ENCODE results near the gene MUC20. TPM values are rescaled to one million over a fixed set of nuclear protein-coding genes. Genes with fewer than 3 reads are reported as not detected.
A peak's percentile ranks its signal among the peaks of the same experiment; 100 is the strongest.

MUC20 gene
- total RNA-seq, 1 donor from 2014 or later: 52.0 TPM

GRCh38 chr3:195698647-195699387, 22.0 kb upstream of the MUC20 start:
- Histone ChIP-seq H3K27ac (peak overlapping the region in 1 of 2 donors; percentile 45), H3K36me3 (peaks cover 9 to 22% of the 10 kb centered on the region in 2 donors), H3K9me3 (no peaks in the 10 kb centered on the region), H3K27me3 (no peaks in the 10 kb centered on the region), H3K4me1 (no peaks in the 10 kb centered on the region), H3K4me3 (no peak overlapping the region)
- intact Hi-C loops (cut with DNase I): no loop called here
- no peak for TF ChIP-seq CTCF (IDR thresholded peaks at IDR 0.05)
- DNase-seq (ENCODE audit: low spot score in 2 of 2): no peak

- DNase-seq (ENCODE audit: low spot score in 2 of 2): no peak
- Histone ChIP-seq H3K27me3 (no peaks in the 10 kb centered on the region), H3K27ac (no peak overlapping the region), H3K36me3 (peaks cover 3 to 16% of the 10 kb centered on the region in 2 donors), H3K4me1 (no peaks in the 10 kb centered on the region), H3K9me3 (no peaks in the 10 kb centered on the region), H3K4me3 (no peak overlapping the region)
- no peak for TF ChIP-seq CTCF (IDR thresholded peaks at IDR 0.05)
- intact Hi-C loops (cut with DNase I): no loop called here
Measured at GRCh38 chr3:195699388-195699771, 21.4 kb upstream of the MUC20 start.

- no peak overlapping the region for H3K27ac ChIP-seq
- H3K4me1 ChIP-seq: no peaks in the 10 kb centered on the region
- no peak for TF ChIP-seq CTCF (IDR thresholded peaks at IDR 0.05)
- no peak overlapping the region for H3K4me3 ChIP-seq
- DNase-seq (ENCODE audit: low spot score in 2 of 2): no peak
- no peaks in the 10 kb centered on the region for H3K27me3 ChIP-seq
- intact Hi-C loops (cut with DNase I): no loop called here
- H3K9me3 ChIP-seq: no peaks in the 10 kb centered on the region
- H3K36me3 ChIP-seq: peaks cover 1 to 11% of the 10 kb centered on the region in 2 donors
Measured at GRCh38 chr3:195699860-195700259, 20.9 kb upstream of the MUC20 start.

GRCh38 chr3:195700319-195700718, 20.5 kb upstream of the MUC20 start:
- peaks cover 0 to 10% of the 10 kb centered on the region in 2 donors for H3K36me3 ChIP-seq
- H3K4me3 ChIP-seq: no peak overlapping the region
- DNase-seq (ENCODE audit: low spot score in 2 of 2): no peak
- intact Hi-C loops (cut with DNase I): no loop called here
- H3K27me3 ChIP-seq: no peaks in the 10 kb centered on the region
- no peaks in the 10 kb centered on the region for H3K4me1 ChIP-seq
- no peaks in the 10 kb centered on the region for H3K9me3 ChIP-seq
- no peak overlapping the region for H3K27ac ChIP-seq
- TF ChIP-seq CTCF (IDR thresholded peaks at IDR 0.05): no peak

GRCh38 chr3:195701042-195701915, 19.5 kb upstream of the MUC20 start:
- Histone ChIP-seq H3K9me3 (no peaks in the 10 kb centered on the region), H3K27me3 (no peaks in the 10 kb centered on the region), H3K27ac (no peak overlapping the region), H3K36me3 (peaks cover 0 to 7% of the 10 kb centered on the region in 2 donors), H3K4me3 (no peak overlapping the region), H3K4me1 (no peaks in the 10 kb centered on the region)
- intact Hi-C loops (cut with DNase I): no loop called here
- DNase-seq (ENCODE audit: low spot score in 2 of 2): no peak
- no peak for TF ChIP-seq CTCF (IDR thresholded peaks at IDR 0.05)
